Measurements from ENCODE around the gene NHS. TPM values are rescaled to one million over a fixed set of nuclear protein-coding genes. Genes with fewer than 3 reads are reported as not detected.
"Not testable (repeated sequence)": the region's sequence is repeated elsewhere in the genome, so short reads cannot be mapped to it uniquely, and the experiment has no call there.

Gene NHS
- total and polyA plus RNA-seq, 2 experiments from 2014 or later, result 0.72 to 0.89 TPM

DNA sequence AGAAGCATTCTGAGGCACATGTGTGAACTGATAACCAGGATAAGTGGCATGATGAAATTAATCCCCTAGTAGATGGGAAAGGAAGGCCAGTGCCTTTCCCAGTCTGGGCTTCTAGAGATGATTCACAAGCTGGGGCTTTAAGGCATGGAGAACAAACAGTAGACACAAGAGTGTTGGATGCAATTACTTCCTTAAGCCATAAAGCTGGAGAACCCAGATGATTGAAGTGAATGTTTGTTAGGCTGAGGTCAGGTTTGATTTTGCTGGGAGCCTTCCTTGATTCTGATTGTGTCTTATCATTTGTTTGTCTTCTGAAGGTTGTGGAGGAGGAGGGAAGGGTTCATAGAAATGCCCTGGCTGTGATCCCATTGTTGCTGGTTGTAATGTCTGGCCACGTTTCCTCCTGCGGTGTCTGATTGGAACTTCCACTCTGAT, 125.2 kb downstream of the NHS start:
- H3K27me3 ChIP-seq, result no peaks in the 10 kb centered on the region
- DNase-seq (ENCODE audit: low read depth in 1 of 2, low spot score in 1 of 2), result peak in 1 of 2 donors; percentile 51
- TF ChIP-seq, protein P1, sequence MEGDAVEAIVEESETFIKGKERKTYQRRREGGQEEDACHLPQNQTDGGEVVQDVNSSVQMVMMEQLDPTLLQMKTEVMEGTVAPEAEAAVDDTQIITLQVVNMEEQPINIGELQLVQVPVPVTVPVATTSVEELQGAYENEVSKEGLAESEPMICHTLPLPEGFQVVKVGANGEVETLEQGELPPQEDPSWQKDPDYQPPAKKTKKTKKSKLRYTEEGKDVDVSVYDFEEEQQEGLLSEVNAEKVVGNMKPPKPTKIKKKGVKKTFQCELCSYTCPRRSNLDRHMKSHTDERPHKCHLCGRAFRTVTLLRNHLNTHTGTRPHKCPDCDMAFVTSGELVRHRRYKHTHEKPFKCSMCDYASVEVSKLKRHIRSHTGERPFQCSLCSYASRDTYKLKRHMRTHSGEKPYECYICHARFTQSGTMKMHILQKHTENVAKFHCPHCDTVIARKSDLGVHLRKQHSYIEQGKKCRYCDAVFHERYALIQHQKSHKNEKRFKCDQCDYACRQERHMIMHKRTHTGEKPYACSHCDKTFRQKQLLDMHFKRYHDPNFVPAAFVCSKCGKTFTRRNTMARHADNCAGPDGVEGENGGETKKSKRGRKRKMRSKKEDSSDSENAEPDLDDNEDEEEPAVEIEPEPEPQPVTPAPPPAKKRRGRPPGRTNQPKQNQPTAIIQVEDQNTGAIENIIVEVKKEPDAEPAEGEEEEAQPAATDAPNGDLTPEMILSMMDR (IDR thresholded peaks at IDR 0.05; ENCODE audit: low read depth, low read length), result no peak

DNA sequence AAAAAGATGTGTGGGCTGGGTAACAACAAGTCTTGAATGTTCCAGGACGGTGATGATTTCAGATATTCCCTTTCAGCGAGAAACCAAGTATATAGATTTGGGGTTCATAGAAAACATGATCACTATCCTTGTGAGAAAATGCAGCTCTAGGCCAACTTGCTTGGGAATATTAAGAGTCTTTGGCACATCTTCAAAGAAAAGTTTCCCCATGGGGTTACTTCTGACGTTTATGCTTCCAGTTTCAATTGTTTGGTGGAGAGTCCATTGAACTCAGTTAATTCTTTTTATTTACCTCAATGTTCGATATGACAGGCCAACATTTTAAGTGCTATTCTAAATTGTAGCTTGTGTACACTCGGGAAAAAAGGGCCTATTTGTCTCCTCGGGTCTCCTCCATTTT, 126.7 kb downstream of the NHS start:
- DNase-seq (ENCODE audit: low read depth in 1 of 2, low spot score in 1 of 2), result peak in 1 of 2 donors; percentile 11
- Histone ChIP-seq H3K36me3 (no peaks in the 10 kb centered on the region), H3K27ac (no peak overlapping the region), H3K4me3 (no peak overlapping the region), H3K9me3 (ENCODE audit: low read depth) (no peaks in the 10 kb centered on the region), H3K4me1 (ENCODE audit: low read depth) (no peaks in the 10 kb centered on the region), H3K27me3 (no peaks in the 10 kb centered on the region)
- TF ChIP-seq, protein P1 (IDR thresholded peaks at IDR 0.05; ENCODE audit: low read depth, low read length), result no peak

More for the DNA sequence above, 125.2 kb downstream of the NHS start:
- Histone ChIP-seq H3K4me3 (no peak overlapping the region), H3K27ac (no peak overlapping the region), H3K4me1 (ENCODE audit: low read depth) (no peaks in the 10 kb centered on the region), H3K36me3 (no peaks in the 10 kb centered on the region), H3K9me3 (ENCODE audit: low read depth) (no peaks in the 10 kb centered on the region)

DNA sequence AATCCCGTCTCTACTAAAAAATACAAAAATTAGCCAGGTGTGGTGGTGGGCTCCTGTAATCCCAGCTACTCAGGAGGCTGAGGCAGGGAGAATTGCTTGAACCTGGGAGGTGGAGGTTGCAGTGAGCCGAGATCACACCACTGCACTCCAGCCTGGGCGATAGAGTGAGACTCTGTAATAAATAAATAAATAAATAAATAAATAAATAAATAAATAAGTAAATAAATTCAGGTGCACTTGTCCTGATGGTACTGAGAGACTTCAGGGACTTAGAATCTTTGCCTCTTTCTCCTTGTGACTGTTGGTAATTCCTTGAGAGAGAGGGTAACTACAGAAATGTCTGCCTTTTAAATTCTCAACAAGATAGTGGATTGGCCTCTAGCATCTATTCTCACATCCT, 131.4 kb downstream of the NHS start:
- DNase-seq (ENCODE audit: low read depth in 1 of 2, low spot score in 1 of 2); H3K4me1 ChIP-seq (ENCODE audit: low read depth): not testable (repeated sequence)

GRCh38 chrX:17511556-17511955, 136.6 kb downstream of the NHS start:
- no peak overlapping the region for H3K27ac ChIP-seq
- no peaks in the 10 kb centered on the region for H3K27me3 ChIP-seq
- TF ChIP-seq, protein P1 (IDR thresholded peaks at IDR 0.05; ENCODE audit: low read depth, low read length), result no peak

More for the DNA sequence above, 131.4 kb downstream of the NHS start:
- H3K4me3 ChIP-seq; H3K27ac ChIP-seq; H3K9me3 ChIP-seq (ENCODE audit: low read depth); H3K27me3 ChIP-seq; H3K36me3 ChIP-seq: not testable (repeated sequence)

GRCh38 chrX:17519358-17519757, 144.4 kb downstream of the NHS start:
- DNase-seq (ENCODE audit: low read depth in 1 of 2, low spot score in 1 of 2), result peak in 1 of 2 donors; percentile 60
- Histone ChIP-seq H3K27ac (no peak overlapping the region), H3K4me1 (ENCODE audit: low read depth) (no peaks in the 10 kb centered on the region), H3K4me3 (no peak overlapping the region), H3K36me3 (no peaks in the 10 kb centered on the region), H3K9me3 (ENCODE audit: low read depth) (no peaks in the 10 kb centered on the region), H3K27me3 (no peaks in the 10 kb centered on the region)
- TF ChIP-seq, protein P1 (IDR thresholded peaks at IDR 0.05; ENCODE audit: low read depth, low read length), result no peak

More at GRCh38 chrX:17511556-17511955, 136.6 kb downstream of the NHS start:
- H3K36me3 ChIP-seq, result no peaks in the 10 kb centered on the region
- H3K9me3 ChIP-seq (ENCODE audit: low read depth), result peaks cover 3% of the 10 kb centered on the region
- DNase-seq (ENCODE audit: low read depth in 1 of 2, low spot score in 1 of 2), result no peak
- no peak overlapping the region for H3K4me3 ChIP-seq
- H3K4me1 ChIP-seq (ENCODE audit: low read depth), result no peaks in the 10 kb centered on the region

DNA sequence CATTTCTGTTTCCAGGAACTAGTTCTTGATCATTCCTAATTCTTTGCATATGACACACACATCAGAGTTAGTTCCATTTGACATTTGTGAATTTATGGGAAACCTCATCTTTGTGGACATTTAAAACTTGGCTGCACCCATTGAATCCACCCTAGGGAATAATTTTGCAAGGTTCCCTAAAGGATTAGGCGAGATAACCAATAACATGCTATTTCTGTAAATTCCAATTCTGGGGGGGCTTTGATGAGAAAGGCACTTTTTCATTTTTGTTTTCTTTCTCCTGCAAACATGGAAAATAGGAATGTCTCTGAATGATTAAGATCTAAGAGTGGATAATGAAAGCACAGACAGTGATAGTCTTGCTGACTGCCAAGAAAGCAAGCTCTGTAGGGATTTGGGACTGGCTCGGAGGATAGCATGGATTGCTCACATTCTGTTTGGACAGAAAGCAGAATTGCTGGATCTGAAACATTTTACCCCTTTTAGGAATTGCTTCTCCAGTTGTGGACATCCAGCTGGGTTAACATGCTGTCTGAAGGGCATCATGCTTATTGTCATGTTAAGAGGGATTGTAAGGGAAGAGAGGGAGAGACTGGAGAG, 145.1 kb downstream of the NHS start:
- H3K27me3 ChIP-seq, result no peaks in the 10 kb centered on the region
- H3K36me3 ChIP-seq, result no peaks in the 10 kb centered on the region
- TF ChIP-seq, protein P1 (IDR thresholded peaks at IDR 0.05; ENCODE audit: low read depth, low read length), result no peak
- H3K9me3 ChIP-seq (ENCODE audit: low read depth), result no peaks in the 10 kb centered on the region
- no peak overlapping the region for H3K27ac ChIP-seq
- no peak for DNase-seq (ENCODE audit: low read depth in 1 of 2, low spot score in 1 of 2)
- H3K4me3 ChIP-seq, result no peak overlapping the region
- H3K4me1 ChIP-seq (ENCODE audit: low read depth), result no peaks in the 10 kb centered on the region
